K562 (cell line): Measurements from ENCODE around the gene CD4.

Experiments used
- CTCF ChIP-seq, 3 experiments: IDR thresholded peaks in 2 of 3; conservative IDR thresholded peaks in 1 of 3; 2 replicates each; pipeline ENCODE4 v1.5.1; 2011 to 2012; ENCODE audit warnings: low read length in 3 of 3, mild to moderate bottlenecking in 3 of 3, control low read depth in 2 of 3, improper control_type of control experiment in 1 of 3, inconsistent platforms in 1 of 3, low read depth in 1 of 3, mixed read lengths in 1 of 3, moderate library complexity in 1 of 3; ENCODE audit not compliant: insufficient read depth in 2 of 3
- KAT7 ChIP-seq: sonication (generic); formaldehyde crosslinking; IDR thresholded peaks from 2 replicates; pipeline ENCODE4 v1.8.0; 2022; ENCODE audit warnings: missing genetic modification reagents, mild to moderate bottlenecking, borderline replicate concordance
- MLLT1 ChIP-seq, 2 experiments: fragments of 450-650 bp; IDR thresholded peaks; 2 replicates each; pipeline ENCODE4 v1.6.1; 2016
- MNT ChIP-seq, 2 experiments: fragments of 450-650 bp; conservative IDR thresholded peaks; 2 replicates each; pipeline ENCODE4 v1.6.1; 2017; ENCODE audit warnings: mild to moderate bottlenecking in 2 of 2, moderate library complexity in 2 of 2
- MXD1 ChIP-seq: fragments of 250-450 bp; sonication (Bioruptor Pico); IDR thresholded peaks from 2 replicates; pipeline ENCODE4 v1.8.0; 2021; ENCODE audit warnings: borderline replicate concordance, mild to moderate bottlenecking, moderate library complexity; ENCODE audit not compliant: poor library complexity, severe bottlenecking
- MYBL2 ChIP-seq, 2 experiments: fragments of 450-650 bp in 1 of 2; sonication (generic) in 1 of 2; formaldehyde crosslinking in 1 of 2; IDR thresholded peaks; 2 replicates each; pipeline versions ENCODE4 v1.6.1 to v1.8.1; 2017 to 2022; ENCODE audit warnings: borderline replicate concordance in 1 of 2, inconsistent platforms in 1 of 2, low read depth in 1 of 2, mild to moderate bottlenecking in 1 of 2, missing genetic modification reagents in 1 of 2, moderate library complexity in 1 of 2
- POLR2AphosphoS2 ChIP-seq: IDR thresholded peaks from 2 replicates; pipeline ENCODE4 v1.6.1; 2012; ENCODE audit warnings: low read length, improper control_type of control experiment
- SMARCB1 ChIP-seq: IDR thresholded peaks from 2 replicates; pipeline ENCODE4 v1.6.1; 2011; ENCODE audit warnings: improper control_type of control experiment, low read depth; ENCODE audit not compliant: insufficient read length
- SRF ChIP-seq, 2 experiments: fragments of 250-450, 450-650 bp in 1 of 2; sonication (Bioruptor Pico) in 1 of 2; sonication (generic) in 1 of 2; formaldehyde crosslinking; IDR thresholded peaks; 2 replicates each; pipeline versions ENCODE4 v1.5.0 to v1.5.1; 2020 to 2022; ENCODE audit warnings: mild to moderate bottlenecking in 1 of 2, missing genetic modification reagents in 1 of 2

GRCh38 chr12:6828781-6829535, 39.6 kb downstream of the CD4 start:
- TF ChIP-seq SMARCB1: no peak
- TF ChIP-seq MLLT1 (IDR thresholded peaks at IDR 0.05): peak in 1 of 2 experiments; percentile 57; a peak in 2 of 4 replicates
- no peak for TF ChIP-seq CTCF (IDR thresholded peaks at IDR 0.05 in 2 of 3, conservative IDR thresholded peaks at IDR 0.05 in 1 of 3; ENCODE audit: insufficient read depth in 2 of 3, low read depth in 1 of 3, low read length in 3 of 3)
- TF ChIP-seq SRF (CRISPR knock-in tag; IDR thresholded peaks at IDR 0.05): no peak
- no peak for TF ChIP-seq MYBL2 (IDR thresholded peaks at IDR 0.05; ENCODE audit: low read depth)
- no peak for TF ChIP-seq MYBL2 (CRISPR knock-in tag; IDR thresholded peaks at IDR 0.05; ENCODE audit: borderline replicate concordance)
- no peak for TF ChIP-seq MXD1 (CRISPR knock-in tag)
- TF ChIP-seq MNT (conservative IDR thresholded peaks at IDR 0.05): peak in 1 of 2 experiments; percentile 26; a peak in 1 of 4 replicates
- TF ChIP-seq KAT7 (CRISPR knock-in tag): no peak
- TF ChIP-seq POLR2AphosphoS2: no peak
